Psoas muscle (tissue), 8 donors: ENCODE results near the gene GPR157. TPM values are rescaled to one million over a fixed set of nuclear protein-coding genes. Genes with fewer than 3 reads are reported as not detected.

Source experiments
- ATAC-seq, 4 donors: fragments of 200-7000 bp; cut with Tn5 transposase; one replicate each; pipeline ENCODE4 v1.9.1; 2020; ENCODE audit warnings: moderate library complexity in 3 of 4, mild to moderate bottlenecking in 2 of 4
- DNase-seq, 2 donors: peaks; one replicate each; pipeline ENCODE4 v3.0.0-alpha.2; 2020
- H3K27ac ChIP-seq: fragments of 200-600 bp; one replicate; pipeline ENCODE4 v1.8.0; 2022
- H3K27me3 ChIP-seq, 3 donors: fragments of 200-600 bp in 1 of 3; one replicate each; pipeline versions ENCODE4 v1.6.1 to v1.8.0; 2013 to 2022; ENCODE audit warnings: low read length in 2 of 3, mild to moderate bottlenecking in 2 of 3, moderate library complexity in 1 of 3; ENCODE audit not compliant: insufficient read depth in 3 of 3
- H3K36me3 ChIP-seq, 2 donors: fragments of 200-600 bp in 1 of 2; one replicate each; pipeline versions ENCODE4 v1.6.1 to v1.8.0; 2013 to 2022; ENCODE audit warnings: low read depth in 1 of 2, mild to moderate bottlenecking in 1 of 2, moderate library complexity in 1 of 2; ENCODE audit not compliant: insufficient read depth in 1 of 2
- H3K4me1 ChIP-seq: fragments of 200-600 bp; one replicate; pipeline ENCODE4 v1.8.0; 2022
- H3K4me3 ChIP-seq: fragments of 200-600 bp; one replicate; pipeline ENCODE4 v1.8.0; 2022; ENCODE audit warnings: mild to moderate bottlenecking
- H3K9me3 ChIP-seq: fragments of 200-600 bp; one replicate; pipeline ENCODE4 v1.8.0; 2022
- CTCF ChIP-seq: fragments of 200-600 bp; IDR thresholded peaks from one replicate; pipeline ENCODE4 v1.8.0; 2022; ENCODE audit warnings: antibody characterized with exemption
- WGBS, 3 donors: extraction: QIAGEN DNeasy Blood & Tissue Kit; methylation state at CpG; one replicate each; pipeline versions ENCODE4 v1.1.6 to v1.1.7; 2013; 5-methylcytosine and 5-hydroxymethylcytosine counted together
- intact Hi-C, 2 donors: fragments of 100-400 bp; cut with DNase I; formaldehyde crosslinking; loops; one replicate each; pipeline versions ENCODE4 v1.11.0 to v1.14.2; 2022
- polyA plus RNA-seq, 3 donors: library from polyadenylated mRNA; stranded (reverse); fragments of 200-250 nt; gene quantifications; one replicate each; pipeline ENCODE4 v1.2.3, GENCODE V29; 2013
- total RNA-seq, 4 donors: library from RNA; stranded (reverse); fragmentation: NEBNext Ultra II Directional in 2 of 4; extraction: Animal tissue kit (Norgen Biotek cat#: 25700) in 2 of 4; gene quantifications; one replicate each; pipeline versions ENCODE4 v1.2.1 to v1.2.4, GENCODE V29; 2021 to 2023
- donor health status: healthy with polysubstance abuse.
- donor health status: DM: no; HTN: no; CAD: no; lungs with moderate emphysema.
- donor health status: Bipolar disorder and iron deficiency.
- donor health status: healthy.
- donor health status: DM: yes; HTN: yes; CAD: no.
- donor health status: DM: no; HTN: no; CAD: no.
- donor health status: DM: no; HTN: no; CAD: no.
- donor health status: DM: yes; HTN: yes; CAD: no.

Gene GPR157
- total and polyA plus RNA-seq, 7 donors = 11.6 to 49.5 (median 21.6) TPM

GRCh38 chr1:9167638-9168037, 38.7 kb upstream of the GPR157 start:
- peaks cover 11% of the 10 kb centered on the region for H3K4me1 ChIP-seq
- H3K36me3 ChIP-seq = no peaks in the 10 kb centered on the region
- DNase-seq (no peak), ATAC-seq (no peak)
- no peak overlapping the region for H3K4me3 ChIP-seq
- TF ChIP-seq CTCF = no peak
- WGBS, 3 donors = 93 to 97% (median 95%) methylated on average over 2 of the region's 2 CpGs
- no peaks in the 10 kb centered on the region for H3K27me3 ChIP-seq
- no peaks in the 10 kb centered on the region for H3K9me3 ChIP-seq
- intact Hi-C loops = no loop called here
- no peak overlapping the region for H3K27ac ChIP-seq

GRCh38 chr1:9166289-9167235, 37.7 kb upstream of the GPR157 start:
- Histone ChIP-seq H3K4me3 (no peak overlapping the region), H3K4me1 (peaks cover 15% of the 10 kb centered on the region), H3K27me3 (no peaks in the 10 kb centered on the region), H3K36me3 (no peaks in the 10 kb centered on the region), H3K27ac (no peak overlapping the region), H3K9me3 (no peaks in the 10 kb centered on the region)
- TF ChIP-seq CTCF = no peak
- DNase-seq (no peak), ATAC-seq (no peak)
- intact Hi-C loops = no loop called here
- 76 to 83% (median 80%) methylated on average over 27 of the region's 27 CpGs for WGBS, 3 donors

- WGBS, 3 donors = 87 to 93% (median 89%) methylated on average over 7 of the region's 7 CpGs
- TF ChIP-seq CTCF = no peak
- Histone ChIP-seq H3K27ac (no peak overlapping the region), H3K9me3 (no peaks in the 10 kb centered on the region), H3K36me3 (no peaks in the 10 kb centered on the region), H3K4me3 (no peak overlapping the region), H3K4me1 (peaks cover 15% of the 10 kb centered on the region), H3K27me3 (no peaks in the 10 kb centered on the region)
- no peak for DNase-seq
- intact Hi-C loops = no loop called here
- no peak for ATAC-seq
Observed at GRCh38 chr1:9165396-9165795, 36.5 kb upstream of the GPR157 start.

- no peak overlapping the region for H3K27ac ChIP-seq
- intact Hi-C loops = no loop called here
- peaks cover 15% of the 10 kb centered on the region for H3K4me1 ChIP-seq
- no peaks in the 10 kb centered on the region for H3K9me3 ChIP-seq
- 75 to 82% (median 78%) methylated on average over 7 of the region's 7 CpGs for WGBS, 3 donors
- no peaks in the 10 kb centered on the region for H3K36me3 ChIP-seq
- ATAC-seq = no peak
- no peak for TF ChIP-seq CTCF
- H3K27me3 ChIP-seq = no peaks in the 10 kb centered on the region
- no peak for DNase-seq
- H3K4me3 ChIP-seq = no peak overlapping the region
Observed at GRCh38 chr1:9164919-9165318, 36.0 kb upstream of the GPR157 start.
